Stimulated activated memory B cell treated with anti-CD40 and anti-IgM and Interleukin-4, amounts not matched to agents 10 μg/mL and 1 μg/mL and 100 μg/mL, for 72 hours (primary cell): Measurements from ENCODE around the gene C18orf32.
A peak's percentile ranks its signal among the peaks of the same experiment; 100 is the strongest.
"Not testable (repeated sequence)": the region's sequence is repeated elsewhere in the genome, so short reads cannot be mapped to it uniquely, and the experiment has no call there.

Source experiments
- ATAC-seq: fragments of 150-1000 bp; cut with Tn5 transposase; 2 replicates; pipeline ENCODE4 v1.10.0; 2021
- H3K27ac Mint-ChIP-seq: one replicate; pipeline ENCODE4 v1.8.0; 2022; ENCODE audit warnings: mild to moderate bottlenecking, mixed read lengths
- H3K27me3 Mint-ChIP-seq: one replicate; pipeline ENCODE4 v1.8.0; 2022; ENCODE audit warnings: mixed read lengths
- H3K36me3 Mint-ChIP-seq: one replicate; pipeline ENCODE4 v1.8.0; 2022; ENCODE audit warnings: mixed read lengths
- H3K4me1 Mint-ChIP-seq: one replicate; pipeline ENCODE4 v1.8.0; 2022; ENCODE audit warnings: mixed read lengths
- H3K4me3 Mint-ChIP-seq: one replicate; pipeline ENCODE4 v1.8.0; 2022; ENCODE audit warnings: mild to moderate bottlenecking, moderate library complexity, mixed read lengths
- H3K9me3 Mint-ChIP-seq: one replicate; pipeline ENCODE4 v1.8.0; 2022; ENCODE audit warnings: mixed read lengths

The C18orf32 gene

GRCh38 chr18:49464718-49465598 lies 22.1 kb downstream of the C18orf32 start:
- no peaks in the 10 kb centered on the region for H3K36me3 Mint-ChIP-seq
- H3K27me3 Mint-ChIP-seq, result peaks cover 16% of the 10 kb centered on the region
- H3K9me3 Mint-ChIP-seq, result no peaks in the 10 kb centered on the region
- H3K4me3 Mint-ChIP-seq, result no peak overlapping the region
- no peak overlapping the region for H3K27ac Mint-ChIP-seq
- H3K4me1 Mint-ChIP-seq, result peaks cover 6% of the 10 kb centered on the region
- ATAC-seq, result no peak

GRCh38 chr18:49461602-49461977 lies 25.4 kb downstream of the C18orf32 start:
- no peak overlapping the region for H3K4me3 Mint-ChIP-seq
- H3K27ac Mint-ChIP-seq, result no peak overlapping the region
- H3K36me3 Mint-ChIP-seq, result no peaks in the 10 kb centered on the region
- H3K9me3 Mint-ChIP-seq, result no peaks in the 10 kb centered on the region
- peaks cover 33% of the 10 kb centered on the region for H3K4me1 Mint-ChIP-seq
- no peaks in the 10 kb centered on the region for H3K27me3 Mint-ChIP-seq
- ATAC-seq, result no peak

- no peaks in the 10 kb centered on the region for H3K27me3 Mint-ChIP-seq
- peaks cover 34% of the 10 kb centered on the region for H3K4me1 Mint-ChIP-seq
- peak overlapping the region; percentile 96 for H3K27ac Mint-ChIP-seq
- peaks cover under 1% of the 10 kb centered on the region for H3K36me3 Mint-ChIP-seq
- peak overlapping the region; percentile 96 for H3K4me3 Mint-ChIP-seq
- no peak for ATAC-seq
- H3K9me3 Mint-ChIP-seq, result no peaks in the 10 kb centered on the region
Observed at GRCh38 chr18:49460976-49461601, 25.9 kb downstream of the C18orf32 start.

DNA sequence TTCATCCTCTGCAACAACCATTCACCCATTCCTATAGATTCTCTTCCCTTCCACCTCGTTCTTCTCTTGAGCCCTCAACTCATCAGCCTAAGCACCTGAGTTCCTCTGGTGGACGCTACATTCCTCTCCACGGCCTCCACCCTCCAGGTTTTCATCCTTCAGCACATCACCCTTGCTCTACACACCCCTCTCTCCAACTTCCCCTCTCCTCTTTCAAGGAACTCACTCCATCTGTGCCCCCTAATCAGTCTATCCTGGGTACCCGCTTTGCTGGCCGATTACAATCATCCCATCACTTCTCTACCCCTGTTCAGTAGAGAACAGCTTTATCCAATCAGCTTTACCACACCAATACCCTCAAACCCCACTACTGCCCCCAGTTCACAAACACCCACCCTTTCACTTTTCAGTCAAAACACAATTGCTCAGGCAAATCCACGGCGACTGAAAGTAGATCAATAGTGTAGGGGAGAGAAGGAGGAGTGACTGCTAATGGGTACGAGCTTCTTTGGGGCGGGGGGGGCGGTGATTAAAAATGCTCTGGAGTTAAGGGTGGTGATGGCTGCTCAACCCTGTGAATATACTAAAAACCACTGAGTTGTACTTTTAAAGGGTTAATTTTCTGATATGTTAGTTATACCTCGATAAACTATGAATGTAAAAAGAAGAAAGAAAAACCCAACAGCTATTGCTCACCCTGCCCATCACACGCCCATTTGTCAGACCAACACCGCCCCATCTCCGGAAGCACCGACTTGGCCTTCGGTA lies 27.4 kb downstream of the C18orf32 start:
- Mint-ChIP-seq H3K9me3 (peaks cover 3% of the 10 kb centered on the region), H3K36me3 (peaks cover 12% of the 10 kb centered on the region), H3K4me1 (peaks cover 42% of the 10 kb centered on the region), H3K27me3 (no peaks in the 10 kb centered on the region), H3K4me3 (peak overlapping the region; percentile 96), H3K27ac (peak overlapping the region; percentile 96)
- ATAC-seq, result peak; percentile 1

DNA sequence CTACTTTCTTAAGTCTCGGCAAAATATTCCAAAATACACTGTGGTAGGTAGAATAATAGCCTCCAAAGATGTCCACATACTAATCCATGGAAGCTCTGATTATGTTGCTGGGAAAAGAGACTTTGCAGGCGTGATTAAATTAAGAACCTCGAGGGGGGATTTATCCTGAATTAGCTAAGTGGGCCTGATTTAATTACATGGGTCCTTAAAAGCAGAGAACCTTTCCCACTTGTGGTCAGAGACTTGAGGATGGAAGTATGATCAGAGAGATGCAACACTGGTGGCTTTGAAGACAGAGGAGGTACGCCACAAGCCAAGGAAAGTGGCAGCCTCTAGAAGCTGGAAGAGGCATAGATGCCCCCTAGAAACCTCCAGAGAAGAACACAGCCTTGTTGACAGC lies 29.4 kb downstream of the C18orf32 start:
- no peak overlapping the region for H3K27ac Mint-ChIP-seq
- peaks cover 28% of the 10 kb centered on the region for H3K36me3 Mint-ChIP-seq
- H3K4me1 Mint-ChIP-seq, result peaks cover 52% of the 10 kb centered on the region
- H3K4me3 Mint-ChIP-seq, result no peak overlapping the region
- H3K9me3 Mint-ChIP-seq, result peaks cover 3% of the 10 kb centered on the region
- no peaks in the 10 kb centered on the region for H3K27me3 Mint-ChIP-seq
- no peak for ATAC-seq

GRCh38 chr18:49456794-49457193 lies 30.2 kb downstream of the C18orf32 start:
- ATAC-seq, result no peak
- peaks cover 34% of the 10 kb centered on the region for H3K36me3 Mint-ChIP-seq
- peaks cover 6% of the 10 kb centered on the region for H3K9me3 Mint-ChIP-seq
- H3K27me3 Mint-ChIP-seq, result no peaks in the 10 kb centered on the region
- H3K4me1 Mint-ChIP-seq, result peaks cover 52% of the 10 kb centered on the region
- H3K4me3 Mint-ChIP-seq, result no peak overlapping the region
- H3K27ac Mint-ChIP-seq, result no peak overlapping the region

DNA sequence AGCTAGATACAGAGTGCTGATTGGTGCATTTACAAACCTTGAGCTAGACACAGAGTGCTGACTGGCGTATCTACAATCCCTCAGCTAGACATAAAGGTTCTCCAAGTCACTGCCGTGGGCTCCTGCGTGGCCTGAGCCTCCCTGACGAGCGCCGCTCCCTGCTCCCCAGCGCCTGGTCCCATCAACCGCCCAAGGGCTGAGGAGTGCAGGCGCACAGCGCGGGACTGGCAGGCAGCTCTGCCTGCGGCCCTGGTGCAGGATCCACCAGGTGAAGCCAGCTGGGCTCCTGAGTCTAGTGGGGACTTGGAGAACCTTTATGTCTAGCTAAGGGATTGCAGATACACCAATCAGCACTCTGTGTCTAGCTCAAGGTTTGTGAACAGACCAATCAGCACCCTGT lies 34.5 kb downstream of the C18orf32 start:
- not testable (repeated sequence) for ATAC-seq, H3K27me3 Mint-ChIP-seq, H3K27ac Mint-ChIP-seq, H3K4me3 Mint-ChIP-seq
- peaks cover 70% of the 10 kb centered on the region for H3K36me3 Mint-ChIP-seq
- peaks cover 32% of the 10 kb centered on the region for H3K4me1 Mint-ChIP-seq
- peaks cover 14% of the 10 kb centered on the region for H3K9me3 Mint-ChIP-seq

- ATAC-seq, result no peak
Observed at GRCh38 chr18:49447810-49448745, 39.0 kb downstream of the C18orf32 start.

GRCh38 chr18:49446481-49446880 lies 40.6 kb downstream of the C18orf32 start:
- H3K27me3 Mint-ChIP-seq, result no peaks in the 10 kb centered on the region
- no peak for ATAC-seq
- peaks cover 9% of the 10 kb centered on the region for H3K9me3 Mint-ChIP-seq
- H3K27ac Mint-ChIP-seq, result no peak overlapping the region
- no peak overlapping the region for H3K4me3 Mint-ChIP-seq
- peaks cover 24% of the 10 kb centered on the region for H3K4me1 Mint-ChIP-seq
- H3K36me3 Mint-ChIP-seq, result peaks cover 67% of the 10 kb centered on the region

More at GRCh38 chr18:49447810-49448745, 39.0 kb downstream of the C18orf32 start:
- peaks cover 16% of the 10 kb centered on the region for H3K4me1 Mint-ChIP-seq
- peaks cover 12% of the 10 kb centered on the region for H3K9me3 Mint-ChIP-seq
- no peak overlapping the region for H3K4me3 Mint-ChIP-seq
- H3K27me3 Mint-ChIP-seq, result no peaks in the 10 kb centered on the region
- H3K36me3 Mint-ChIP-seq, result peaks cover 73% of the 10 kb centered on the region
- no peak overlapping the region for H3K27ac Mint-ChIP-seq

- Mint-ChIP-seq H3K4me3 (no peak overlapping the region), H3K4me1 (peaks cover 28% of the 10 kb centered on the region), H3K36me3 (peaks cover 58% of the 10 kb centered on the region), H3K27me3 (no peaks in the 10 kb centered on the region), H3K9me3 (peaks cover 9% of the 10 kb centered on the region), H3K27ac (no peak overlapping the region)
- no peak for ATAC-seq
Observed at GRCh38 chr18:49444581-49444980, 42.5 kb downstream of the C18orf32 start.

DNA sequence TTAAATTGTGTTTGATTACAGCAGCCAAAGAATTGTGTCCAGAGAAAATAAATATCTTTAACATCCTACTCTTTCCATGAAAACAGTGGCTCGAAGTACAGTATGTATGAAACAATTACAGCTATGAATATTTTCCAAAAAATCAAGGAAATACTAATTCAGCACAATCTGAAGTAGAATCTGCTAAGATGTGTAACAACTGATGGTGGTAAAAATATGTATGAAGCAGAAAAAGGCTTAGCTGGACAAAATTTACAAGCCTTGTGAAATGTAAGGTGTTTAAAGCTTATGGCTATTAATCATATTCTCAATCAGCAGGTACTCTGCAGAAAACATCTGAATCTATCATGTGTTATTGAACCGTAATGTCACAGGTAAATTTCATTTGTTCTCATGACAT lies 43.2 kb downstream of the C18orf32 start:
- Mint-ChIP-seq H3K4me3 (no peak overlapping the region), H3K27me3 (no peaks in the 10 kb centered on the region), H3K9me3 (peaks cover 7% of the 10 kb centered on the region), H3K27ac (no peak overlapping the region), H3K36me3 (peaks cover 50% of the 10 kb centered on the region), H3K4me1 (peaks cover 36% of the 10 kb centered on the region)
- no peak for ATAC-seq

- no peak overlapping the region for H3K27ac Mint-ChIP-seq
- H3K36me3 Mint-ChIP-seq, result peaks cover 26% of the 10 kb centered on the region
- no peaks in the 10 kb centered on the region for H3K9me3 Mint-ChIP-seq
- H3K27me3 Mint-ChIP-seq, result no peaks in the 10 kb centered on the region
- peaks cover 45% of the 10 kb centered on the region for H3K4me1 Mint-ChIP-seq
- no peak for ATAC-seq
- no peak overlapping the region for H3K4me3 Mint-ChIP-seq
Observed at GRCh38 chr18:49441338-49441938, 45.6 kb downstream of the C18orf32 start.

- ATAC-seq, result no peak
- Mint-ChIP-seq H3K27ac (no peak overlapping the region), H3K36me3 (no peaks in the 10 kb centered on the region)
Observed at GRCh38 chr18:49435170-49435569, 51.9 kb downstream of the C18orf32 start.

GRCh38 chr18:49432602-49433001 lies 54.4 kb downstream of the C18orf32 start:
- Mint-ChIP-seq H3K27me3 (no peaks in the 10 kb centered on the region), H3K4me3 (no peak overlapping the region), H3K27ac (no peak overlapping the region), H3K9me3 (no peaks in the 10 kb centered on the region), H3K36me3 (peaks cover 14% of the 10 kb centered on the region), H3K4me1 (peaks cover 20% of the 10 kb centered on the region)
- no peak for ATAC-seq

More at GRCh38 chr18:49435170-49435569, 51.9 kb downstream of the C18orf32 start:
- Mint-ChIP-seq H3K27me3 (no peaks in the 10 kb centered on the region), H3K4me1 (peaks cover 36% of the 10 kb centered on the region), H3K4me3 (no peak overlapping the region), H3K9me3 (no peaks in the 10 kb centered on the region)
